NT2/D1 (cell line): ENCODE data around the gene CENPN.

ENCODE experiments used
- SUZ12 ChIP-seq: IDR thresholded peaks from 2 replicates; pipeline ENCODE4 v1.6.1; 2011; ENCODE audit not compliant: insufficient read length, insufficient read depth; ENCODE audit errors: extremely low read depth
- YY1 ChIP-seq: IDR thresholded peaks from 2 replicates; pipeline ENCODE4 v1.6.1; 2011; ENCODE audit not compliant: insufficient read length, insufficient read depth
- ZNF274 ChIP-seq: IDR thresholded peaks from 2 replicates; pipeline ENCODE4 v1.6.1; 2011; ENCODE audit warnings: mild to moderate bottlenecking, low read depth, low read length

- TF ChIP-seq SUZ12 (no peak), YY1 (no peak), ZNF274 (no peak)
Measured at GRCh38 chr16:81029930-81030604, 23.1 kb downstream of the CENPN start.
